HepG2 (cell line): ENCODE results near the gene RFTN1. TPM values are rescaled to one million over a fixed set of nuclear protein-coding genes. Genes with fewer than 3 reads are reported as not detected.

Experiments
- ATAD3A ChIP-seq: sonication (generic); formaldehyde crosslinking; IDR thresholded peaks from 2 replicates; pipeline ENCODE4 v1.4.0; 2020; ENCODE audit warnings: missing genetic modification reagents
- CBX5 ChIP-seq: sonication (generic); formaldehyde crosslinking; IDR thresholded peaks from 2 replicates; pipeline ENCODE4 v1.4.0; 2020; ENCODE audit warnings: missing genetic modification reagents, borderline replicate concordance
- CEBPB ChIP-seq: IDR thresholded peaks from 2 replicates; pipeline ENCODE4 v1.6.1; 2011; ENCODE audit warnings: low read depth, low read length, improper control_type of control experiment, borderline replicate concordance
- DNMT3B ChIP-seq: conservative IDR thresholded peaks from 2 replicates; pipeline ENCODE4 v1.6.1; 2016; ENCODE audit warnings: missing biosample characterization, control low read depth
- HNRNPL ChIP-seq: fragments of 200-400 bp; formaldehyde crosslinking; IDR thresholded peaks from 2 replicates; pipeline ENCODE4 v1.6.1; 2017; ENCODE audit warnings: mild to moderate bottlenecking, low read depth, low read length
- NFATC3 ChIP-seq: sonication (generic); formaldehyde crosslinking; IDR thresholded peaks from 2 replicates; pipeline ENCODE4 v1.5.1; 2020; ENCODE audit warnings: mild to moderate bottlenecking, missing genetic modification reagents
- NRL ChIP-seq: sonication (generic); formaldehyde crosslinking; IDR thresholded peaks from 2 replicates; pipeline ENCODE4 v1.5.0; 2020; ENCODE audit warnings: missing genetic modification reagents, mild to moderate bottlenecking, moderate library complexity, borderline replicate concordance
- PITX1 ChIP-seq: sonication (generic); formaldehyde crosslinking; IDR thresholded peaks from 2 replicates; pipeline ENCODE4 v1.5.1; 2020; ENCODE audit warnings: mild to moderate bottlenecking, missing genetic modification reagents
- RXRB ChIP-seq: IDR thresholded peaks from 2 replicates; pipeline ENCODE4 v1.6.1; 2016; ENCODE audit warnings: borderline replicate concordance, missing genetic modification reagents, missing compliant biosample characterization
- SP140L ChIP-seq: sonication (generic); formaldehyde crosslinking; IDR thresholded peaks from 2 replicates; pipeline ENCODE4 v1.4.0; 2020; ENCODE audit warnings: missing genetic modification reagents, borderline replicate concordance
- TARDBP ChIP-seq: sonication (generic); formaldehyde crosslinking; IDR thresholded peaks from 2 replicates; pipeline ENCODE4 v1.8.0; 2022; ENCODE audit warnings: mild to moderate bottlenecking, missing genetic modification reagents
- YY1 ChIP-seq: IDR thresholded peaks from 2 replicates; pipeline ENCODE4 v1.6.1; 2011; ENCODE audit warnings: low read length, low read depth, moderate library complexity, mild to moderate bottlenecking; ENCODE audit not compliant: insufficient read depth, insufficient replicate concordance
- ZFP41 ChIP-seq: sonication (generic); formaldehyde crosslinking; IDR thresholded peaks from 2 replicates; pipeline ENCODE4 v1.4.0; 2020; ENCODE audit warnings: mild to moderate bottlenecking, missing genetic modification reagents, borderline replicate concordance
- ZNF256 ChIP-seq: sonication (generic); formaldehyde crosslinking; conservative IDR thresholded peaks from 2 replicates; pipeline ENCODE4 v1.4.0; 2020; ENCODE audit warnings: missing genetic modification reagents
- ZNF451 ChIP-seq: sonication (generic); formaldehyde crosslinking; IDR thresholded peaks from 2 replicates; pipeline ENCODE4 v1.5.0; 2020; ENCODE audit warnings: mild to moderate bottlenecking, missing genetic modification reagents
- ZNF563 ChIP-seq: sonication (generic); formaldehyde crosslinking; IDR thresholded peaks from 2 replicates; pipeline ENCODE4 v1.8.0; 2022; ENCODE audit warnings: mild to moderate bottlenecking, moderate library complexity, missing genetic modification reagents
- polyA plus RNA-seq, 8 experiments: library from polyadenylated mRNA; depleted of rRNA in 3 of 8; stranded (reverse) in 7 of 8; unstranded in 1 of 8; fragments of >200 nt; fragmentation: Illumina TruSeq in 4 of 8; extraction: Trizol in 4 of 8; gene quantifications; 2 replicates each; pipeline versions ENCODE4 v1.2.1 to v1.2.3, GENCODE V29; 2011 to 2016; ENCODE audit warnings: low read depth in 4 of 8, missing spikeins in 1 of 8, mixed read lengths in 1 of 8; ENCODE audit not compliant: insufficient read depth in 1 of 8
- total RNA-seq, 5 experiments: library from RNA; depleted of rRNA; stranded (reverse); fragments of >200 nt; fragmentation: Illumina TruSeq; extraction: Trizol; gene quantifications; 2 replicates each; pipeline ENCODE4 v1.2.3, GENCODE V29; 2016; ENCODE audit warnings: low read depth in 1 of 5
- TF ChIP-seq, protein P1 (sequence below): sonication (generic); formaldehyde crosslinking; IDR thresholded peaks from 2 replicates; pipeline ENCODE4 v1.8.0; 2022; ENCODE audit warnings: mild to moderate bottlenecking, missing genetic modification reagents; ENCODE audit not compliant: insufficient replicate concordance
- TF ChIP-seq, protein P2 (sequence below): sonication (generic); formaldehyde crosslinking; IDR thresholded peaks from 2 replicates; pipeline ENCODE4 v1.4.0; 2020; ENCODE audit warnings: missing genetic modification reagents
- TF ChIP-seq, protein P3 (sequence below): sonication (generic); formaldehyde crosslinking; IDR thresholded peaks from 2 replicates; pipeline ENCODE4 v1.4.0; 2020; ENCODE audit warnings: missing genetic modification reagents
- TF ChIP-seq, protein P4 (sequence below): IDR thresholded peaks from 2 replicates; pipeline ENCODE4 v1.6.1; 2012; ENCODE audit warnings: low read depth, low read length, improper control_type of control experiment

RFTN1 gene
- total and polyA plus RNA-seq, 2 of the 13 experiments (the other 11 are each of a cell fraction or from before 2014, with no cell fraction given), result not detected

DNA sequence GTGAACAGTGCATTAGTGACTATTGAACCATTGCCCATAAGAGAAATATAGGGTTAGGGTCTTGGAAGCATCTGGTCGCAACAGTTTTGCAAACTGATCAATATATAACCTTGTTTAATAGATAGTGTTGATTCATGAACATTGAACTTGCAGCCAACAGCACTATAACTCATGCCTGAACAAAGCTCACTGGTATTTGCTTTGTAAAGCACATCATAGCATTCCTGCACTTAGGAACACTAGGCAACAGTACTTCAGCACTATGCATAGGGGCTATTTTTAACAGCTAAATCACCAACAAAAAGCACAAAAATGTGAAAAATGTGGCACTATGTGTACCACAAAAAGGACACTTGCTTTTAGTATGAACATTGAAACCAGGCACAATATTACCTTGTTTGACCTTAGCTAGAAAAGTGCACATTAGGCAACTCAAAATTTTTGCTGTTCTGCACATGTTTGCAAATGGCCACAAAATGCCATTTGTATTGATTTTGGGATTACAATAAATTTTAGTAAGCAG lies 180.5 kb downstream of the RFTN1 start (continued):
- TF ChIP-seq, protein P1, sequence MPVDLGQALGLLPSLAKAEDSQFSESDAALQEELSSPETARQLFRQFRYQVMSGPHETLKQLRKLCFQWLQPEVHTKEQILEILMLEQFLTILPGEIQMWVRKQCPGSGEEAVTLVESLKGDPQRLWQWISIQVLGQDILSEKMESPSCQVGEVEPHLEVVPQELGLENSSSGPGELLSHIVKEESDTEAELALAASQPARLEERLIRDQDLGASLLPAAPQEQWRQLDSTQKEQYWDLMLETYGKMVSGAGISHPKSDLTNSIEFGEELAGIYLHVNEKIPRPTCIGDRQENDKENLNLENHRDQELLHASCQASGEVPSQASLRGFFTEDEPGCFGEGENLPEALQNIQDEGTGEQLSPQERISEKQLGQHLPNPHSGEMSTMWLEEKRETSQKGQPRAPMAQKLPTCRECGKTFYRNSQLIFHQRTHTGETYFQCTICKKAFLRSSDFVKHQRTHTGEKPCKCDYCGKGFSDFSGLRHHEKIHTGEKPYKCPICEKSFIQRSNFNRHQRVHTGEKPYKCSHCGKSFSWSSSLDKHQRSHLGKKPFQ (CRISPR knock-in tag), result no peak
- TF ChIP-seq HNRNPL, result no peak
- TF ChIP-seq CEBPB, result peak; percentile 69; the same call in 1 of the 2 replicates
- no peak for TF ChIP-seq DNMT3B (CRISPR knock-in tag)
- TF ChIP-seq, protein P2, sequence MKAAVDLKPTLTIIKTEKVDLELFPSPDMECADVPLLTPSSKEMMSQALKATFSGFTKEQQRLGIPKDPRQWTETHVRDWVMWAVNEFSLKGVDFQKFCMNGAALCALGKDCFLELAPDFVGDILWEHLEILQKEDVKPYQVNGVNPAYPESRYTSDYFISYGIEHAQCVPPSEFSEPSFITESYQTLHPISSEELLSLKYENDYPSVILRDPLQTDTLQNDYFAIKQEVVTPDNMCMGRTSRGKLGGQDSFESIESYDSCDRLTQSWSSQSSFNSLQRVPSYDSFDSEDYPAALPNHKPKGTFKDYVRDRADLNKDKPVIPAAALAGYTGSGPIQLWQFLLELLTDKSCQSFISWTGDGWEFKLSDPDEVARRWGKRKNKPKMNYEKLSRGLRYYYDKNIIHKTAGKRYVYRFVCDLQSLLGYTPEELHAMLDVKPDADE (CRISPR knock-in tag), result no peak
- TF ChIP-seq, protein P3, sequence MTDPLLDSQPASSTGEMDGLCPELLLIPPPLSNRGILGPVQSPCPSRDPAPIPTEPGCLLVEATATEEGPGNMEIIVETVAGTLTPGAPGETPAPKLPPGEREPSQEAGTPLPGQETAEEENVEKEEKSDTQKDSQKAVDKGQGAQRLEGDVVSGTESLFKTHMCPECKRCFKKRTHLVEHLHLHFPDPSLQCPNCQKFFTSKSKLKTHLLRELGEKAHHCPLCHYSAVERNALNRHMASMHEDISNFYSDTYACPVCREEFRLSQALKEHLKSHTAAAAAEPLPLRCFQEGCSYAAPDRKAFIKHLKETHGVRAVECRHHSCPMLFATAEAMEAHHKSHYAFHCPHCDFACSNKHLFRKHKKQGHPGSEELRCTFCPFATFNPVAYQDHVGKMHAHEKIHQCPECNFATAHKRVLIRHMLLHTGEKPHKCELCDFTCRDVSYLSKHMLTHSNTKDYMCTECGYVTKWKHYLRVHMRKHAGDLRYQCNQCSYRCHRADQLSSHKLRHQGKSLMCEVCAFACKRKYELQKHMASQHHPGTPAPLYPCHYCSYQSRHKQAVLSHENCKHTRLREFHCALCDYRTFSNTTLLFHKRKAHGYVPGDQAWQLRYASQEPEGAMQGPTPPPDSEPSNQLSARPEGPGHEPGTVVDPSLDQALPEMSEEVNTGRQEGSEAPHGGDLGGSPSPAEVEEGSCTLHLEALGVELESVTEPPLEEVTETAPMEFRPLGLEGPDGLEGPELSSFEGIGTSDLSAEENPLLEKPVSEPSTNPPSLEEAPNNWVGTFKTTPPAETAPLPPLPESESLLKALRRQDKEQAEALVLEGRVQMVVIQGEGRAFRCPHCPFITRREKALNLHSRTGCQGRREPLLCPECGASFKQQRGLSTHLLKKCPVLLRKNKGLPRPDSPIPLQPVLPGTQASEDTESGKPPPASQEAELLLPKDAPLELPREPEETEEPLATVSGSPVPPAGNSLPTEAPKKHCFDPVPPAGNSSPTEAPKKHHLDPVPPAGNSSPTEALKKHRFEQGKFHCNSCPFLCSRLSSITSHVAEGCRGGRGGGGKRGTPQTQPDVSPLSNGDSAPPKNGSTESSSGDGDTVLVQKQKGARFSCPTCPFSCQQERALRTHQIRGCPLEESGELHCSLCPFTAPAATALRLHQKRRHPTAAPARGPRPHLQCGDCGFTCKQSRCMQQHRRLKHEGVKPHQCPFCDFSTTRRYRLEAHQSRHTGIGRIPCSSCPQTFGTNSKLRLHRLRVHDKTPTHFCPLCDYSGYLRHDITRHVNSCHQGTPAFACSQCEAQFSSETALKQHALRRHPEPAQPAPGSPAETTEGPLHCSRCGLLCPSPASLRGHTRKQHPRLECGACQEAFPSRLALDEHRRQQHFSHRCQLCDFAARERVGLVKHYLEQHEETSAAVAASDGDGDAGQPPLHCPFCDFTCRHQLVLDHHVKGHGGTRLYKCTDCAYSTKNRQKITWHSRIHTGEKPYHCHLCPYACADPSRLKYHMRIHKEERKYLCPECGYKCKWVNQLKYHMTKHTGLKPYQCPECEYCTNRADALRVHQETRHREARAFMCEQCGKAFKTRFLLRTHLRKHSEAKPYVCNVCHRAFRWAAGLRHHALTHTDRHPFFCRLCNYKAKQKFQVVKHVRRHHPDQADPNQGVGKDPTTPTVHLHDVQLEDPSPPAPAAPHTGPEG (CRISPR knock-in tag), result no peak
- TF ChIP-seq NFATC3 (CRISPR knock-in tag), result no peak; the same call in 1 of the 2 replicates
- TF ChIP-seq, protein P4, sequence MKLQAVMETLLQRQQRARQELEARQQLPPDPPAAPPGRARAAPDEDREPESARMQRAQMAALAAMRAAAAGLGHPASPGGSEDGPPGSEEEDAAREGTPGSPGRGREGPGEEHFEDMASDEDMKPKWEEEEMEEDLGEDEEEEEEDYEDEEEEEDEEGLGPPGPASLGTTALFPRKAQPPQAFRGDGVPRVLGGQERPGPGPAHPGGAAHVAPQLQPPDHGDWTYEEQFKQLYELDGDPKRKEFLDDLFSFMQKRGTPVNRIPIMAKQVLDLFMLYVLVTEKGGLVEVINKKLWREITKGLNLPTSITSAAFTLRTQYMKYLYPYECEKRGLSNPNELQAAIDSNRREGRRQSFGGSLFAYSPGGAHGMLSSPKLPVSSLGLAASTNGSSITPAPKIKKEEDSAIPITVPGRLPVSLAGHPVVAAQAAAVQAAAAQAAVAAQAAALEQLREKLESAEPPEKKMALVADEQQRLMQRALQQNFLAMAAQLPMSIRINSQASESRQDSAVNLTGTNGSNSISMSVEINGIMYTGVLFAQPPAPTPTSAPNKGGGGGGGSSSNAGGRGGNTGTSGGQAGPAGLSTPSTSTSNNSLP, result peak; percentile 86
- TF ChIP-seq ZNF256 (CRISPR knock-in tag), result no peak
- peak; percentile 83 for TF ChIP-seq TARDBP (CRISPR knock-in tag)
- no peak for TF ChIP-seq NRL (CRISPR knock-in tag)
- peak; percentile 84 for TF ChIP-seq PITX1 (CRISPR knock-in tag)
- TF ChIP-seq ATAD3A (CRISPR knock-in tag), result no peak
- no peak for TF ChIP-seq SP140L (CRISPR knock-in tag)
- no peak for TF ChIP-seq CBX5 (CRISPR knock-in tag)
- no peak for TF ChIP-seq ZFP41 (CRISPR knock-in tag)
- TF ChIP-seq ZNF563, result no peak
- no peak for TF ChIP-seq ZNF451 (CRISPR knock-in tag)
- peak; percentile 98 for TF ChIP-seq RXRB (CRISPR knock-in tag)
- TF ChIP-seq YY1, result no peak
